ENCODE data around the gene SRSF10.
A peak's percentile ranks its signal among the peaks of the same experiment; 100 is the strongest.

Gene SRSF10

DNA sequence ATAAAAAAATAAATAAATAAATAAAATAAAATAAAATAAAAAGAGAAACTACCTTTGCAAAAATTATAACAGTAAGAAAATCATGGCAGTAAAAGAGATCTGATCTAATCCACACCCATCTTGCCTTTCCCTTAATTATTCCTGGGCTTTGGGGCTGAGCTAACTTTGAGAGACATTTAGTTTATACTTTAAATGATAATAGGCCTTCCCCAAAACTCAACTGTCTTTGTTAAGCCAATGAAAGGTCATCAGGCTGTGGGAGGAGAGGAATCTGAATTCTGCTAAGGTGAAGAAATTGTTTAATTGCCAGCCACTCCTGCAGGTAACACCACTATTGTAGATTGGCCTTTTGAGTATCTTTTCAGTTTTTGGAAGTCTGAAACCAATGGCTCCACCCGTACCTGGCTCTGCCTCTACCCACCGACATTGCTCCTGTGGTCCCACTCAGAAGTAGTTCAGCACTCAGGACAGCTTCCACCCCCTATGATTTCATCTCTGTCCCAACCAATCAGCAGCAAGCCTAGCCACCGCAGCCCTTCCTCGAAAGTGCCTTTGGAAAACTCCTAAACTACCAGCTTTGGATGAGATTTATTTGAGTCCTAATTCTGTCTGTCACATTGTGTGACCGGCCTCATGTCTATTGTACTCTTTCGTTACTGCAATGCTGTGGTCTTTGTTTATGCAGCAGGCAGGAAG lies 43.5 kb downstream of the SRSF10 start:
- TF ChIP-seq, protein P1, sequence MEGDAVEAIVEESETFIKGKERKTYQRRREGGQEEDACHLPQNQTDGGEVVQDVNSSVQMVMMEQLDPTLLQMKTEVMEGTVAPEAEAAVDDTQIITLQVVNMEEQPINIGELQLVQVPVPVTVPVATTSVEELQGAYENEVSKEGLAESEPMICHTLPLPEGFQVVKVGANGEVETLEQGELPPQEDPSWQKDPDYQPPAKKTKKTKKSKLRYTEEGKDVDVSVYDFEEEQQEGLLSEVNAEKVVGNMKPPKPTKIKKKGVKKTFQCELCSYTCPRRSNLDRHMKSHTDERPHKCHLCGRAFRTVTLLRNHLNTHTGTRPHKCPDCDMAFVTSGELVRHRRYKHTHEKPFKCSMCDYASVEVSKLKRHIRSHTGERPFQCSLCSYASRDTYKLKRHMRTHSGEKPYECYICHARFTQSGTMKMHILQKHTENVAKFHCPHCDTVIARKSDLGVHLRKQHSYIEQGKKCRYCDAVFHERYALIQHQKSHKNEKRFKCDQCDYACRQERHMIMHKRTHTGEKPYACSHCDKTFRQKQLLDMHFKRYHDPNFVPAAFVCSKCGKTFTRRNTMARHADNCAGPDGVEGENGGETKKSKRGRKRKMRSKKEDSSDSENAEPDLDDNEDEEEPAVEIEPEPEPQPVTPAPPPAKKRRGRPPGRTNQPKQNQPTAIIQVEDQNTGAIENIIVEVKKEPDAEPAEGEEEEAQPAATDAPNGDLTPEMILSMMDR (IDR thresholded peaks at IDR 0.05; ENCODE audit: extremely low read depth, insufficient read depth, missing control alignments): no peak
- no peak for DNase-seq (ENCODE audit: low spot score)
- in situ Hi-C loops (cut with MboI; ENCODE audit: low pct_unique_long_range_greater_than_20kb, low sequenced_read_pairs, unreplicated experiment): no loop called here

- DNase-seq (ENCODE audit: low spot score): no peak
- TF ChIP-seq, protein P1 (IDR thresholded peaks at IDR 0.05; ENCODE audit: extremely low read depth, insufficient read depth, missing control alignments): no peak
- in situ Hi-C loops (cut with MboI; ENCODE audit: low pct_unique_long_range_greater_than_20kb, low sequenced_read_pairs, unreplicated experiment): no loop called here
Measured at GRCh38 chr1:23931491-23931880, 48.6 kb downstream of the SRSF10 start.

DNA sequence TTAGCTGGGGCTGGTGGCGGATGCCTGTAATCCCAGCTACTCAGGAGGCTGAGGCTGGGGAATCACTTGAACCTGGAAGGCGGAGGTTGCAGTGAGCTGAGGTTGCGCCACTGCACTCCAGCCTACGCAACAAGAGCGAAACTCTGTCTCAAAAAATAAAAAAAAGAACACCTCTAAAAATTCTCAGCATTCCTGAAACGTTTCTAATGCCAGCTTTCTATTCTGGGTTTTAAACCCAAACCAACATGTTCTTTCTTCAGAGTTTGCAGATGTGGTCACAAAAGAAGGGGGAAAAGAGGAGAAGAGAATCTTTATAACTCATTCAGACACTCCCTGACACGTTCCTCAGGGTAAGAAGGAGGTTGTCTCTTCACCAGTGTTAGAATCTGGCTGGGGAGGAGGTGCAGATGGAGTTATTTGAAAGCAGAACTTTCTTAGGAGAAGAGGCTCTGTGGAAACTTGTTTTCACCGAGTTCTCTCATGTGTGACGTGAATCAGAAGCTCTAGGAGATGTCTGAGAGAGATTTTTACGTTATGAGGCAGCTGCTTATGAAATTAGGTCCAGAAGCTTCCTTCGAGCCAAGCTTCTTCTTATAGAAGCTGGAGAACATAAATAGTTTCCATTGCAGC lies 49.2 kb downstream of the SRSF10 start:
- in situ Hi-C loops (cut with MboI; ENCODE audit: low pct_unique_long_range_greater_than_20kb, low sequenced_read_pairs, unreplicated experiment): no loop called here
- TF ChIP-seq, protein P1 (IDR thresholded peaks at IDR 0.05; ENCODE audit: extremely low read depth, insufficient read depth, missing control alignments): no peak
- peak; percentile 53 for DNase-seq (ENCODE audit: low spot score)

- no peak for DNase-seq (ENCODE audit: low spot score)
- in situ Hi-C loops (cut with MboI; ENCODE audit: low pct_unique_long_range_greater_than_20kb, low sequenced_read_pairs, unreplicated experiment): no loop called here
- TF ChIP-seq, protein P1 (IDR thresholded peaks at IDR 0.05; ENCODE audit: extremely low read depth, insufficient read depth, missing control alignments): no peak
Measured at GRCh38 chr1:23930270-23930669, 49.9 kb downstream of the SRSF10 start.

- no peak for DNase-seq (ENCODE audit: low spot score)
- TF ChIP-seq, protein P1 (IDR thresholded peaks at IDR 0.05; ENCODE audit: extremely low read depth, insufficient read depth, missing control alignments): no peak
- in situ Hi-C loops (cut with MboI; ENCODE audit: low pct_unique_long_range_greater_than_20kb, low sequenced_read_pairs, unreplicated experiment): no loop called here
Measured at GRCh38 chr1:23928789-23929188, 51.3 kb downstream of the SRSF10 start.

GRCh38 chr1:23927097-23927496 lies 53.0 kb downstream of the SRSF10 start:
- TF ChIP-seq, protein P1 (IDR thresholded peaks at IDR 0.05; ENCODE audit: extremely low read depth, insufficient read depth, missing control alignments): no peak
- DNase-seq (ENCODE audit: low spot score): no peak
- in situ Hi-C loops (cut with MboI; ENCODE audit: low pct_unique_long_range_greater_than_20kb, low sequenced_read_pairs, unreplicated experiment): no loop called here
